Prostate gland (tissue), 2 donors: ENCODE measurements around the gene CCDC74A.
"Not testable (repeated sequence)": the region's sequence is repeated elsewhere in the genome, so short reads cannot be mapped to it uniquely, and the experiment has no call there.

Experiments
- CTCF ChIP-seq, 4 experiments: fragments of 200-600 bp in 2 of 4; fragments of 450-650 bp in 2 of 4; sonication (generic) in 2 of 4; IDR thresholded peaks; 1 replicate in 3 of 4; 2 replicates in 1 of 4; pipeline ENCODE4 v1.5.1; 2016 to 2019; ENCODE audit warnings: antibody characterized with exemption in 4 of 4, mild to moderate bottlenecking in 2 of 4, moderate library complexity in 2 of 4
- POLR2AphosphoS5 ChIP-seq: sonication (generic); formaldehyde crosslinking; IDR thresholded peaks from one replicate; pipeline ENCODE4 v1.6.1; 2017; ENCODE audit warnings: antibody characterized with exemption

- peak in 3 of 4 experiments; percentile 21 to 39 (median 26) for TF ChIP-seq CTCF (IDR thresholded peaks at IDR 0.05)
- not testable (repeated sequence) for TF ChIP-seq POLR2AphosphoS5
Observed at GRCh38 chr2:131516621-131517020, 11.1 kb upstream of the CCDC74A start.
